Measurements from ENCODE around the gene TMEM225. TPM values are rescaled to one million over a fixed set of nuclear protein-coding genes. Genes with fewer than 3 reads are reported as not detected.

TMEM225 gene
- total RNA-seq, 1 experiment from 2014 or later: not detected

GRCh38 chr11:123905826-123906225, 20.4 kb upstream of the TMEM225 start:
- Histone ChIP-seq H3K9me3 (ENCODE audit: low read depth, low read length, poor library complexity, severe bottlenecking) (no peaks in the 10 kb centered on the region), H3K4me1 (ENCODE audit: insufficient read depth, low read length, poor library complexity, severe bottlenecking) (no peaks in the 10 kb centered on the region), H3K4me3 (ENCODE audit: low read depth, low read length, poor library complexity, severe bottlenecking) (no peak overlapping the region), H3K27ac (ENCODE audit: low read depth, low read length, poor library complexity, severe bottlenecking) (no peak overlapping the region), H3K36me3 (ENCODE audit: insufficient read depth, low read length, poor library complexity, severe bottlenecking) (no peaks in the 10 kb centered on the region), H3K27me3 (replicated peaks; ENCODE audit: insufficient read depth, low read depth, low read length, poor library complexity) (no peaks in the 10 kb centered on the region)
- TF ChIP-seq, protein P1, sequence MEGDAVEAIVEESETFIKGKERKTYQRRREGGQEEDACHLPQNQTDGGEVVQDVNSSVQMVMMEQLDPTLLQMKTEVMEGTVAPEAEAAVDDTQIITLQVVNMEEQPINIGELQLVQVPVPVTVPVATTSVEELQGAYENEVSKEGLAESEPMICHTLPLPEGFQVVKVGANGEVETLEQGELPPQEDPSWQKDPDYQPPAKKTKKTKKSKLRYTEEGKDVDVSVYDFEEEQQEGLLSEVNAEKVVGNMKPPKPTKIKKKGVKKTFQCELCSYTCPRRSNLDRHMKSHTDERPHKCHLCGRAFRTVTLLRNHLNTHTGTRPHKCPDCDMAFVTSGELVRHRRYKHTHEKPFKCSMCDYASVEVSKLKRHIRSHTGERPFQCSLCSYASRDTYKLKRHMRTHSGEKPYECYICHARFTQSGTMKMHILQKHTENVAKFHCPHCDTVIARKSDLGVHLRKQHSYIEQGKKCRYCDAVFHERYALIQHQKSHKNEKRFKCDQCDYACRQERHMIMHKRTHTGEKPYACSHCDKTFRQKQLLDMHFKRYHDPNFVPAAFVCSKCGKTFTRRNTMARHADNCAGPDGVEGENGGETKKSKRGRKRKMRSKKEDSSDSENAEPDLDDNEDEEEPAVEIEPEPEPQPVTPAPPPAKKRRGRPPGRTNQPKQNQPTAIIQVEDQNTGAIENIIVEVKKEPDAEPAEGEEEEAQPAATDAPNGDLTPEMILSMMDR (conservative IDR thresholded peaks at IDR 0.05; ENCODE audit: low read depth, low read length): no peak
- TF ChIP-seq EZH2 (IDR thresholded peaks at IDR 0.05; ENCODE audit: borderline replicate concordance, low read depth, low read length, poor library complexity, severe bottlenecking): no peak
- ChIA-PET CTCF (no interaction called here), POLR2A (ENCODE audit: low non-redundant PET) (no interaction called here)
- BruUV-seq (replicated peaks): no TSS peak
- no peak for DNase-seq (ENCODE audit: low spot score)
- intact Hi-C loops (cut with micrococcal nuclease; ENCODE audit: unreplicated experiment): no loop called here

GRCh38 chr11:123904932-123905331, 19.5 kb upstream of the TMEM225 start:
- H3K36me3 ChIP-seq (ENCODE audit: insufficient read depth, low read length, poor library complexity, severe bottlenecking): no peaks in the 10 kb centered on the region
- no peaks in the 10 kb centered on the region for H3K9me3 ChIP-seq (ENCODE audit: low read depth, low read length, poor library complexity, severe bottlenecking)
- no peak overlapping the region for H3K4me3 ChIP-seq (ENCODE audit: low read depth, low read length, poor library complexity, severe bottlenecking)
- intact Hi-C loops (cut with micrococcal nuclease; ENCODE audit: unreplicated experiment): no loop called here
- CTCF ChIA-PET: no interaction called here
- POLR2A ChIA-PET (ENCODE audit: low non-redundant PET): no interaction called here
- H3K27ac ChIP-seq (ENCODE audit: low read depth, low read length, poor library complexity, severe bottlenecking): no peak overlapping the region
- TF ChIP-seq, protein P1 (conservative IDR thresholded peaks at IDR 0.05; ENCODE audit: low read depth, low read length): no peak
- TF ChIP-seq EZH2 (IDR thresholded peaks at IDR 0.05; ENCODE audit: borderline replicate concordance, low read depth, low read length, poor library complexity, severe bottlenecking): no peak
- no TSS peak for BruUV-seq (replicated peaks)
- H3K27me3 ChIP-seq (replicated peaks; ENCODE audit: insufficient read depth, low read depth, low read length, poor library complexity): no peaks in the 10 kb centered on the region
- no peaks in the 10 kb centered on the region for H3K4me1 ChIP-seq (ENCODE audit: insufficient read depth, low read length, poor library complexity, severe bottlenecking)
- DNase-seq (ENCODE audit: low spot score): no peak

- intact Hi-C loops (cut with micrococcal nuclease; ENCODE audit: unreplicated experiment): no loop called here
- TF ChIP-seq EZH2 (IDR thresholded peaks at IDR 0.05; ENCODE audit: borderline replicate concordance, low read depth, low read length, poor library complexity, severe bottlenecking): no peak
- TF ChIP-seq, protein P1 (conservative IDR thresholded peaks at IDR 0.05; ENCODE audit: low read depth, low read length): no peak
- BruUV-seq (replicated peaks): no TSS peak
- Histone ChIP-seq H3K9me3 (ENCODE audit: low read depth, low read length, poor library complexity, severe bottlenecking) (no peaks in the 10 kb centered on the region), H3K27me3 (replicated peaks; ENCODE audit: insufficient read depth, low read depth, low read length, poor library complexity) (no peaks in the 10 kb centered on the region), H3K27ac (ENCODE audit: low read depth, low read length, poor library complexity, severe bottlenecking) (no peak overlapping the region), H3K36me3 (ENCODE audit: insufficient read depth, low read length, poor library complexity, severe bottlenecking) (no peaks in the 10 kb centered on the region), H3K4me1 (ENCODE audit: insufficient read depth, low read length, poor library complexity, severe bottlenecking) (no peaks in the 10 kb centered on the region), H3K4me3 (ENCODE audit: low read depth, low read length, poor library complexity, severe bottlenecking) (no peak overlapping the region)
- DNase-seq (ENCODE audit: low spot score): no peak
- POLR2A ChIA-PET (ENCODE audit: low non-redundant PET): no interaction called here
- CTCF ChIA-PET: no interaction called here
These were observed 18.5 kb upstream of the TMEM225 start for GRCh38 chr11:123903932-123904331.
